A673 (cell line): Measurements from ENCODE around the gene CFAP410.

ENCODE experiments used
- CTCF ChIP-seq: fragments of 300-800, 200-600 bp; sonication (generic); conservative IDR thresholded peaks from 2 replicates; pipeline ENCODE4 v1.5.1; 2017; ENCODE audit warnings: low read depth, mild to moderate bottlenecking, antibody characterized with exemption, low read length, moderate library complexity, mixed read lengths
- EZH2 ChIP-seq: fragments of 200-600 bp; sonication (generic); IDR thresholded peaks from 2 replicates; pipeline ENCODE4 v1.6.1; 2017; ENCODE audit warnings: borderline replicate concordance, low read depth, mild to moderate bottlenecking, mixed read lengths, antibody characterized with exemption, low read length; ENCODE audit not compliant: poor library complexity, severe bottlenecking

GRCh38 chr21:44291936-44292811, 47.0 kb downstream of the CFAP410 start:
- TF ChIP-seq CTCF (no peak), EZH2 (no peak)
